OCI-LY3 (cell line): ENCODE results near the gene DTYMK.

Experiments used
- H2AFZ ChIP-seq: fragments of 200-600, 300-600 bp; shearing (Covaris generic); 2 replicates; pipeline ENCODE4 v1.6.0; 2014; ENCODE audit warnings: antibody characterized with exemption, low read depth, low read length
- H3K27ac ChIP-seq: fragments of 200-600, 300-600 bp; sonication (generic); 2 replicates; pipeline ENCODE4 v1.5.1; 2014; ENCODE audit warnings: mild to moderate bottlenecking, low read length, moderate library complexity, mixed read lengths
- H3K27me3 ChIP-seq: fragments of 200-600, 300-600 bp; sonication (generic); 2 replicates; pipeline ENCODE4 v1.6.1; 2014; ENCODE audit warnings: low read depth, low read length, mixed read lengths
- H3K36me3 ChIP-seq: fragments of 200-600, 300-600 bp; sonication (generic); replicated peaks from 2 replicates; pipeline ENCODE3; 2014; ENCODE audit warnings: low read depth, low read length, mixed read lengths
- H3K4me1 ChIP-seq: fragments of 300-600, 200-600 bp; sonication (generic); 2 replicates; pipeline ENCODE4 v1.6.1; 2014; ENCODE audit warnings: low read length, mixed read lengths
- H3K4me2 ChIP-seq: fragments of 200-600, 300-600 bp; sonication (generic); 2 replicates; pipeline ENCODE4 v1.6.1; 2014; ENCODE audit warnings: low read length, mixed read lengths
- H3K4me3 ChIP-seq: fragments of 300-600, 200-600 bp; sonication (generic); 2 replicates; pipeline ENCODE4 v1.5.1; 2014; ENCODE audit warnings: antibody characterized with exemption, mild to moderate bottlenecking, low read length, moderate library complexity
- H3K79me2 ChIP-seq: fragments of 300-600, 200-600 bp; shearing (Covaris generic); 2 replicates; pipeline ENCODE4 v1.6.1; 2014; ENCODE audit warnings: mild to moderate bottlenecking, low read length, mixed read lengths
- H3K9ac ChIP-seq: fragments of 300-600, 200-600 bp; shearing (Covaris generic); 2 replicates; pipeline ENCODE4 v1.6.0; 2014; ENCODE audit warnings: mild to moderate bottlenecking, low read length, moderate library complexity
- H3K9me3 ChIP-seq: fragments of 200-600, 300-600 bp; shearing (Covaris generic); 2 replicates; pipeline ENCODE4 v1.6.1; 2014; ENCODE audit warnings: low read length, mixed read lengths; ENCODE audit not compliant: insufficient read depth
- H4K20me1 ChIP-seq: fragments of 200-600, 300-600 bp; sonication (generic); 2 replicates; pipeline ENCODE4 v1.6.1; 2016; ENCODE audit warnings: low read length, mixed read lengths; ENCODE audit not compliant: insufficient read depth
- EZH2phosphoT487 ChIP-seq: fragments of 200-600 bp; shearing (Covaris generic); IDR thresholded peaks from 2 replicates; pipeline ENCODE4 v1.6.1; 2018; ENCODE audit warnings: antibody characterized with exemption, mixed run types, low read depth
- TF ChIP-seq, protein P1 (sequence below): fragments of 200-600, 300-600 bp; sonication (generic); IDR thresholded peaks from 2 replicates; pipeline ENCODE4 v1.5.1; 2014; ENCODE audit warnings: antibody characterized with exemption, low read length, low read depth

Gene DTYMK

DNA sequence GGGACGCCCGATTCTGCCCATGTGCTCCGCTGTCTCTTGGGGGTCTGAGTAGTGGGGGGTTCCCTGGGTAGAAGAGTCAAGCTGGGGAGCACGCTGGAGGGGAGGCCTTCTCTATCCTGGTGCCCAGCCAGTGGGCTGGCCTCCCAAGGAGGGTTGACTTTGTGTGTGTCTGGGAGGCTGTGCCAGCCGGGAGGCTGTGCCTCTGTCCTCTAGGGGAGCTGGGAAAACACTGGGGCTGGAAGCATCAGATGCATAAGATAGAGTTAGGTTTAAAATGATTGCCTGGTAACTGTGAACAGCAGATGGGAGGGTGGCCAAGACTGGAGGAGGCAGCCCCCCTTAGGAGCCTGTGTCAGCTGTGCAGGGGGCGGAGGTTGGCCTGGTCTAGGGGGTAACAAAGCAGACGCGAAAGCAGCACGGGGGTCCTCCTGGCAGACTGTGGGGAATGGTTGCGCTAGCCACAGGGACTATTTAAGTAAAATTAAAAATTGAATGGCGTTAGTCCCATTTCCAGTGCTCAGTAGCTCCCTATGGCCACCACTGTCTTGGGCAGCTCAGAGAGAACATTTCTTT, 16.5 kb upstream of the DTYMK start:
- peaks cover 8% of the 10 kb centered on the region; the same call in 1 of the 2 replicates for H4K20me1 ChIP-seq
- peak overlapping the region; percentile 99 for H3K4me3 ChIP-seq
- peak overlapping the region; percentile 28; the same call in 1 of the 2 replicates for H3K27ac ChIP-seq
- no peaks in the 10 kb centered on the region for H3K27me3 ChIP-seq
- peak overlapping the region; percentile 99 for H3K4me2 ChIP-seq
- TF ChIP-seq EZH2phosphoT487: no peak
- TF ChIP-seq, protein P1, sequence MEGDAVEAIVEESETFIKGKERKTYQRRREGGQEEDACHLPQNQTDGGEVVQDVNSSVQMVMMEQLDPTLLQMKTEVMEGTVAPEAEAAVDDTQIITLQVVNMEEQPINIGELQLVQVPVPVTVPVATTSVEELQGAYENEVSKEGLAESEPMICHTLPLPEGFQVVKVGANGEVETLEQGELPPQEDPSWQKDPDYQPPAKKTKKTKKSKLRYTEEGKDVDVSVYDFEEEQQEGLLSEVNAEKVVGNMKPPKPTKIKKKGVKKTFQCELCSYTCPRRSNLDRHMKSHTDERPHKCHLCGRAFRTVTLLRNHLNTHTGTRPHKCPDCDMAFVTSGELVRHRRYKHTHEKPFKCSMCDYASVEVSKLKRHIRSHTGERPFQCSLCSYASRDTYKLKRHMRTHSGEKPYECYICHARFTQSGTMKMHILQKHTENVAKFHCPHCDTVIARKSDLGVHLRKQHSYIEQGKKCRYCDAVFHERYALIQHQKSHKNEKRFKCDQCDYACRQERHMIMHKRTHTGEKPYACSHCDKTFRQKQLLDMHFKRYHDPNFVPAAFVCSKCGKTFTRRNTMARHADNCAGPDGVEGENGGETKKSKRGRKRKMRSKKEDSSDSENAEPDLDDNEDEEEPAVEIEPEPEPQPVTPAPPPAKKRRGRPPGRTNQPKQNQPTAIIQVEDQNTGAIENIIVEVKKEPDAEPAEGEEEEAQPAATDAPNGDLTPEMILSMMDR: no peak
- H2AFZ ChIP-seq: no peak overlapping the region
- H3K4me1 ChIP-seq: peaks cover 20% of the 10 kb centered on the region
- H3K9ac ChIP-seq: peak overlapping the region; percentile 81
- H3K36me3 ChIP-seq: peaks cover 17% of the 10 kb centered on the region
- no peaks in the 10 kb centered on the region for H3K9me3 ChIP-seq
- H3K79me2 ChIP-seq: peaks cover 26% of the 10 kb centered on the region

DNA sequence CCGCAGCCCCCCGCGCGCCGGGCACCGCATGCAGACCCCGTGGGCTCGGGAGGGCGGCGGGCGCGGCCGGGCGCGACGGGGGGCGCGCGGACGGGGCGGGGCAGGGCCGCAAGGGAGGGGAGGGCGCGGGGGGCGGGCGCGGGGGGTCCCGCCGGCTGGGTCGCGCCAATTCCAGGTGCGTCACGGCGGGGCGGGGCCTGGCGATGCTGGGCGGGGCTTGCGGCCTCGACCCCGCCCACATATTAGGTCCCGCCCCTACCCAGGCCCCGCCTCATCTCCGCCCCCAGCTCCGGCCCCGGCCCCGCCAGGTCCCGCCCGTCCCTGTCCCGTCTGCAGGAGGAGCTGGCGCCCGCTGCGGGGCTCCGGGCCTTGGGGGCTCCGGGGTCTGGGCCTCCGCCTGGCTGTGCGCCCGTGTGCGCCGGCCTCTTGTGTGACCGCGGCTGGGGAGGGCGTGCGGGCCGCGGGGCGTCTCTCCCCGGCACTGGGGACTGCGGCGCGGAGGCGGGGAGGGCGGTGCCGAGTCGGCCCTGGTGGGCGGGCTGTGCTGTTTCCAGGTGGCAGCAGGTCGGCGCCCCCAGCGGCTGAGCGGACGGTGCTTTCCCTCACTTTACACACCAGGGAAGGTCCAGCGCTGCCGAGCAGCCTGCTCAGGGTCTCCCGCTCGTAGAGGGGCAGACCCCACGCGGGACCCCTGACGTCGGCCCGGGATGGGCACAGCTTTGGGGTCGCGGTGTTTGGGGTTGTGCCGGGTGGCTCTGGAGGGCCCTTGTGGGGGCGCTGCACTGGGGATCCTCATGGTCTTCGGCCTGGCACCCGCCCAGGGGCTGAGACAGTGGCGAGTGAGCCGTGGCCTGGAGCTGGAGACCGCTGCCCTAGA, 15.8 kb upstream of the DTYMK start:
- peaks cover 14% of the 10 kb centered on the region for H3K36me3 ChIP-seq
- peaks cover 8% of the 10 kb centered on the region; the same call in 1 of the 2 replicates for H4K20me1 ChIP-seq
- peak overlapping the region; percentile 81 for H3K9ac ChIP-seq
- peak overlapping the region; percentile 99 for H3K4me2 ChIP-seq
- TF ChIP-seq, protein P1: peak; percentile 50
- TF ChIP-seq EZH2phosphoT487: no peak
- no peaks in the 10 kb centered on the region for H3K27me3 ChIP-seq
- H2AFZ ChIP-seq: no peak overlapping the region
- peak overlapping the region; percentile 79 for H3K27ac ChIP-seq
- H3K4me1 ChIP-seq: peaks cover 20% of the 10 kb centered on the region
- peak overlapping the region; percentile 99 for H3K4me3 ChIP-seq
- peaks cover 26% of the 10 kb centered on the region for H3K79me2 ChIP-seq
- H3K9me3 ChIP-seq: no peaks in the 10 kb centered on the region

DNA sequence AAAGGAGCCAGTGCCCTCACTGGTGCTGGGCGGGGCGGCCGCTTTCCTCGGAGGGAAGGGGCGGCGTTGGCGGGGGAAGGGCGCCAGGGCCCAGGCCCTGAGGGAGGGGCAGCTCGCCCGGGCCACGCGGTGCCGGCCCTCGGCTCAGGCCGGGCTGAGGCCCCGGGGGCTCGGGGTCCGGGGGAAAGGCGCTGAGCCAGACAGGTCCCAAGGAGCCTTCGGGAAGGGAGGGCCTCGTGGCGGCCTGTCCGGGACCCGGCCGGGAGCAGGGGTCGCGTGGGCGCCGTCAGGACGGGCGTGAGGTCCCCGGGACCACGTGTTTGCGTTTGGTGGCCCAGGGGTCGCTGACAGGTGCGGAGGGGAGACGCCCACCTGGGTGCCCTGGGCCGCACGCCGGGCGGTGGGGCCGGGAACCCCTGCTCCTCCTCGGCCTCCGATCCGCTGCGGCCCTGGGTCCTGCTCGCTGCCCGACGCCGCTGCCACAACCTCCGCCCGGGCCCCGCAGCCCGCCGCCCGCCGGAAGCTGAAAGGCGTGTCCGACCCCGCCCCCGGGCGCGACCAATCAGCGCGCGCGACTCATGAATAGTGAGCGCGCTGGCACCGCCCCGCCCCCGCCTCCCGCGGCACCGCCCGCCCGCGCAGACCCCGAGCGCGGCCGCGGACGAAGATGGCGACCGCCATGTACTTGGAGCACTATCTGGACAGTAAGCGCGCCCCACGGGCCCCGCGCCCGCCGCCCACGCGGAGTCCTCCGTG, 15.0 kb upstream of the DTYMK start, which contains the start of gene ING5:
TSS of gene ING5 (plus strand) at position 641 of the 756 bp plus-strand sequence. CDS start at position 668, 27 bp downstream.
- Histone ChIP-seq H3K4me3 (peak within 1 kb of the TSS; percentile 99), H2AFZ (no peak within 1 kb of the TSS), H3K9ac (peak within 1 kb of the TSS; percentile 81), H3K27ac (peak within 1 kb of the TSS; percentile 79), H3K4me2 (peak within 1 kb of the TSS; percentile 99), H4K20me1 (peaks cover 8% of the 10 kb centered on the region; the same call in 1 of the 2 replicates), H3K79me2 (peaks cover 26% of the 10 kb centered on the region), H3K36me3 (peaks cover 11% of the 10 kb centered on the region), H3K4me1 (peaks cover 20% of the 10 kb centered on the region), H3K9me3 (no peaks in the 10 kb centered on the region), H3K27me3 (no peaks in the 10 kb centered on the region)
- no peak for TF ChIP-seq EZH2phosphoT487
- TF ChIP-seq, protein P1: 0 out of 2 replicates have a peak, but pooled peaks have one; percentile 34
